ENCODE measurements around the gene SLC29A3. TPM values are rescaled to one million over a fixed set of nuclear protein-coding genes. Genes with fewer than 3 reads are reported as not detected.
"Not testable (repeated sequence)": the region's sequence is repeated elsewhere in the genome, so short reads cannot be mapped to it uniquely, and the experiment has no call there.

SLC29A3 gene
- total RNA-seq, 3 donors from 2014 or later: 5.0 to 5.5 (median 5.4) TPM

- Mint-ChIP-seq H3K27me3 (ENCODE audit: low read depth) (no peaks in the 10 kb centered on the region), H3K4me1 (ENCODE audit: low read depth) (no peaks in the 10 kb centered on the region), H3K4me3 (no peak overlapping the region), H3K9me3 (no peaks in the 10 kb centered on the region), H3K36me3 (ENCODE audit: insufficient read depth) (no peaks in the 10 kb centered on the region)
- ATAC-seq (no peak), DNase-seq (no peak)
Observed at GRCh38 chr10:71290331-71290730, 28.7 kb upstream of the SLC29A3 start.

DNA sequence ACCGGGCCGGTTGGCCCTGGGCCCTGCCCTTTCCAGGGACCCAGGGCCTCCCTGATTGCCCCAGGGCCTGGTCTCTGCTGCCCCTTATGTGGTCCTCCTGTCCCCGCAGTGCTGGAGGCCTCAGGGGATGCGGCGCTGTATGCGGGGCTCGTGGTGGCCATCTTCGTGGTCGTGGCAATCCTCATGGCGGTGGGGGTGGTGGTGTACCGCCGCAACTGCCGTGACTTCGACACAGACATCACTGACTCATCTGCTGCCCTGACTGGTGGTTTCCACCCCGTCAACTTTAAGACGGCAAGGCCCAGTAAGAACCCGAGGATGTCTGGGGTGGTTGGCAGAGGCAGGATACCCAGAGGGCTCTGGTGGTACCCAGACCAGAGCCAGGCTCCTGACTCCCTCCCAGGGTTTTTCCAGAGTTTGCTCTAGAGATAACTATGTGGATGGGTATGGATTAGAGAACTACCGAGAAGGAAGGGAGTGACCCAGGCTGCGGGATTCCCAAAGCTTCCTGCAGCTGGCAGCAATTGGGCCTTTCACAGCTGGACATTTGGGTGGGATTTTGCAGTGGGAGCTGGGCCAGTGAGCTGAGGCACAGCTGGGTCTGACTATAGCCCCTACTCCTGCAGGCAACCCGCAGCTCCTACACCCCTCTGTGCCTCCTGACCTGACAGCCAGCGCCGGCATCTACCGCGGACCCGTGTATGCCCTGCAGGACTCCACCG, 28.1 kb upstream of the SLC29A3 start:
- no peaks in the 10 kb centered on the region for H3K27me3 Mint-ChIP-seq (ENCODE audit: low read depth)

DNA sequence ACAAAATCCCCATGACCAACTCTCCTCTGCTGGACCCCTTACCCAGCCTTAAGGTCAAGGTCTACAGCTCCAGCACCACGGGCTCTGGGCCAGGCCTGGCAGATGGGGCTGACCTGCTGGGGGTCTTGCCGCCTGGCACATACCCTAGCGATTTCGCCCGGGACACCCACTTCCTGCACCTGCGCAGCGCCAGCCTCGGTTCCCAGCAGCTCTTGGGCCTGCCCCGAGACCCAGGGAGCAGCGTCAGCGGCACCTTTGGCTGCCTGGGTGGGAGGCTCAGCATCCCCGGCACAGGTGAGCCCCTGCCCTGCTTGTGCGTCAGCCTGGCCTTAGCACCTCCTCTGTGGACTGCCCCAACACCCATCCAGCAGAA, 27.5 kb upstream of the SLC29A3 start:
- H3K4me1 Mint-ChIP-seq (ENCODE audit: low read depth): no peaks in the 10 kb centered on the region
- no peak for ATAC-seq
- no peak for DNase-seq
- H3K36me3 Mint-ChIP-seq (ENCODE audit: insufficient read depth): no peaks in the 10 kb centered on the region
- H3K4me3 Mint-ChIP-seq: no peak overlapping the region
- H3K9me3 Mint-ChIP-seq: no peaks in the 10 kb centered on the region
- H3K27me3 Mint-ChIP-seq (ENCODE audit: low read depth): no peaks in the 10 kb centered on the region

More for the DNA sequence above, 28.1 kb upstream of the SLC29A3 start:
- Mint-ChIP-seq H3K9me3 (no peaks in the 10 kb centered on the region), H3K4me3 (no peak overlapping the region), H3K36me3 (ENCODE audit: insufficient read depth) (no peaks in the 10 kb centered on the region), H3K4me1 (ENCODE audit: low read depth) (no peaks in the 10 kb centered on the region)
- ATAC-seq (no peak), DNase-seq (no peak)

- no peaks in the 10 kb centered on the region for H3K36me3 Mint-ChIP-seq (ENCODE audit: insufficient read depth)
- H3K9me3 Mint-ChIP-seq: no peaks in the 10 kb centered on the region
- H3K27me3 Mint-ChIP-seq (ENCODE audit: low read depth): no peaks in the 10 kb centered on the region
- no peak overlapping the region for H3K4me3 Mint-ChIP-seq
- ATAC-seq (no peak), DNase-seq (no peak)
- no peaks in the 10 kb centered on the region for H3K4me1 Mint-ChIP-seq (ENCODE audit: low read depth)
Observed at GRCh38 chr10:71292624-71293445, 26.2 kb upstream of the SLC29A3 start.

GRCh38 chr10:71293446-71294084, 25.5 kb upstream of the SLC29A3 start:
- no peak overlapping the region for H3K4me3 Mint-ChIP-seq
- H3K4me1 Mint-ChIP-seq (ENCODE audit: low read depth): no peaks in the 10 kb centered on the region
- no peaks in the 10 kb centered on the region for H3K9me3 Mint-ChIP-seq
- H3K27me3 Mint-ChIP-seq (ENCODE audit: low read depth): no peaks in the 10 kb centered on the region
- DNase-seq: no peak
- ATAC-seq: no peak
- H3K36me3 Mint-ChIP-seq (ENCODE audit: insufficient read depth): no peaks in the 10 kb centered on the region

DNA sequence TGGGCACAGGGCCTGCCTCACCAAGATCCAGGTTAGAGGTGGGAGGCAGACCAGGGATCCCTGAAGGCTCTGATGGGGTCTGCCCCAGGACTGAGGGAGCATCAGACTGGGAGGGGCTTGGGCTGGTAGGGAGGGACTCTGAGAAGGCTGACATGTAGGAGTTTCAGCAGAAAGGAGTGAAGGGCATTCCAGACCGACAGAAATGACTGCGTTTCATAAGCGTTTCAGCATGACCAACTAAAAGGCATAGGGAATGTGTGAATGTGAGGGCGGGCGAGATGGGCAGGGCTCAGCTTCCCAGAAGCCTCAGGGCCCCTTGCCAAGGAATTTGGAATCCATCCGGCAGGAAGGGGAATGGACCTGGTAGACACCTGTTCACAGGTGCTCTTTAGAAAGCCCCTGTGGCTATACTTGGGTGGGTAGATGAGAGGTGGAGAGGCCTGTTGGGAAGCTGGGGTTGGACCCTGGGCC, 24.9 kb upstream of the SLC29A3 start:
- Mint-ChIP-seq H3K36me3 (ENCODE audit: insufficient read depth) (no peaks in the 10 kb centered on the region), H3K4me3 (no peak overlapping the region), H3K27me3 (ENCODE audit: low read depth) (no peaks in the 10 kb centered on the region), H3K9me3 (no peaks in the 10 kb centered on the region), H3K4me1 (ENCODE audit: low read depth) (no peaks in the 10 kb centered on the region)
- no peak for DNase-seq
- no peak for ATAC-seq

- DNase-seq (no peak), ATAC-seq (no peak)
- peaks cover 2% of the 10 kb centered on the region for H3K4me1 Mint-ChIP-seq (ENCODE audit: low read depth)
- peaks cover 3% of the 10 kb centered on the region for H3K27me3 Mint-ChIP-seq (ENCODE audit: low read depth)
- no peaks in the 10 kb centered on the region for H3K36me3 Mint-ChIP-seq (ENCODE audit: insufficient read depth)
- H3K4me3 Mint-ChIP-seq: no peak overlapping the region
- H3K9me3 Mint-ChIP-seq: no peaks in the 10 kb centered on the region
Observed at GRCh38 chr10:71294856-71295255, 24.2 kb upstream of the SLC29A3 start.

DNA sequence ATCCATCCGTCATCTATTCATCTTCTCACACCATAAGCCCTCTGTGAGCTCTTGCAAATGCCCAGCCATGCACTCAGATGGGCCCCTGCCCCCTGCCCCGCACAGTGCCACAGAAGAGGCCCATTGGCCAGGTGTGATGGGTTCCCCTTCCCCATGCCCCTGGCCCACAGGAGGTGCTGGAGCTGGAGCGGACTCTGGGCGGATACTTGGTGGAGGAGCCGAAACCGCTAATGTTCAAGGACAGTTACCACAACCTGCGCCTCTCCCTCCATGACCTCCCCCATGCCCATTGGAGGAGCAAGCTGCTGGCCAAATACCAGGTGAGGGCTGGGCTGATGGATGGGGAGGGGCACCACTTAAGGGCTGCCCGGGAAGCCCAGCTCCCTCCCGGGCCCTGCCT, 23.4 kb upstream of the SLC29A3 start:
- DNase-seq: no peak
- no peak for ATAC-seq
- Mint-ChIP-seq H3K4me1 (ENCODE audit: low read depth) (peaks cover 2% of the 10 kb centered on the region), H3K27me3 (ENCODE audit: low read depth) (peaks cover 3% of the 10 kb centered on the region), H3K9me3 (no peaks in the 10 kb centered on the region), H3K4me3 (no peak overlapping the region), H3K36me3 (ENCODE audit: insufficient read depth) (no peaks in the 10 kb centered on the region)

DNA sequence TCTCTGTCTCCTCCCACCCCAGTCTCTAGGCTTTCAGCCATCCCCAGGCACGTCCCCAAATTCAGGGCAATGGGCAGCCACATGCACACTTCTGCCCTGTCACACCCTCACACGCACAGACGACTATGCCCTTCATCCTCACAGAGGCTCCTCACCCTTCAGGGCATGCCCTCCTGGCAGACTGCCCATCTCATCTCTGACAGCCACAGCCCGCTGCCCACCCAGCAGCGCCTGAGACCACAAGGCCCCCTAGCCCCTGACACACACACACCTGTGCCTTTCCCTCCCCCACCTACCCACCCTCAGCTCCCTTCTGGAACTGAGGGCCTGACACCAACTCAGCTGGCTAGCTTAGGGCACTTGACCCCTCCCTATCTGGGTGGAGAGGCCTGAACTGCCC, 23.0 kb upstream of the SLC29A3 start:
- no peak for DNase-seq
- H3K9me3 Mint-ChIP-seq: no peaks in the 10 kb centered on the region
- ATAC-seq: no peak
- no peak overlapping the region for H3K4me3 Mint-ChIP-seq
- H3K4me1 Mint-ChIP-seq (ENCODE audit: low read depth): peaks cover 2% of the 10 kb centered on the region
- peaks cover 3% of the 10 kb centered on the region for H3K27me3 Mint-ChIP-seq (ENCODE audit: low read depth)
- H3K36me3 Mint-ChIP-seq (ENCODE audit: insufficient read depth): no peaks in the 10 kb centered on the region

GRCh38 chr10:71296811-71297210, 22.2 kb upstream of the SLC29A3 start:
- H3K4me3 Mint-ChIP-seq; DNase-seq; ATAC-seq; H3K36me3 Mint-ChIP-seq (ENCODE audit: insufficient read depth); H3K9me3 Mint-ChIP-seq; H3K27me3 Mint-ChIP-seq (ENCODE audit: low read depth); H3K4me1 Mint-ChIP-seq (ENCODE audit: low read depth): not testable (repeated sequence)

- Mint-ChIP-seq H3K4me3 (no peak overlapping the region), H3K36me3 (ENCODE audit: insufficient read depth) (no peaks in the 10 kb centered on the region), H3K27me3 (ENCODE audit: low read depth) (peaks cover 7% of the 10 kb centered on the region), H3K4me1 (ENCODE audit: low read depth) (peaks cover 2% of the 10 kb centered on the region), H3K9me3 (no peaks in the 10 kb centered on the region)
- DNase-seq: no peak
- no peak for ATAC-seq
Observed at GRCh38 chr10:71297343-71297742, 21.7 kb upstream of the SLC29A3 start.

DNA sequence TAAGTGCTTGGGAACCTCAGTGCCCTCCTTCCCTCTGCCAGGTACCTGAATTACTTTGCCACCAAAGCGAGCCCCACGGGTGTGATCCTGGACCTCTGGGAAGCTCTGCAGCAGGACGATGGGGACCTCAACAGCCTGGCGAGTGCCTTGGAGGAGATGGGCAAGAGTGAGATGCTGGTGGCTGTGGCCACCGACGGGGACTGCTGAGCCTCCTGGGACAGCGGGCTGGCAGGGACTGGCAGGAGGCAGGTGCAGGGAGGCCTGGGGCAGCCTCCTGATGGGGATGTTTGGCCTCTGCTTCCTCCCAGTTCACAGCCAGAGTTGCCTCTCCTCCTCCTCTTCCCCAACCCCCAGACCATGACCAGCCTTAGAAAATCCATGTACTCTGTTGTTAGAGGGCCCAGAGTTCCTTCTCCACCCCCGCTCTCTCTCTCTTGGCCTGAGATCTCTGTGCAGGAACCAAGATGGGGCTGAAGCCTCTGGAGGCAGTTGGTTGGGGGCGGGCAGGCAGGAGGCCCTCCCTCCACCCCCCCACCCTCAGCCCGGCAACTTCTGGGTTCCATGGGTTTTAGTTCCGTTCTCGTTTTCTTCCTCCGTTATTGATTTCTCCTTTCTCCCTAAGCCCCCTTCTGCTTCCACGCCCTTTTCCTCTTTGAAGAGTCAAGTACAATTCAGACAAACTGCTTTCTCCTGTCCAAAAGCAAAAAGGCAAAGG, 19.8 kb upstream of the SLC29A3 start:
- ATAC-seq: no peak
- no peaks in the 10 kb centered on the region for H3K36me3 Mint-ChIP-seq (ENCODE audit: insufficient read depth)
- peaks cover 2% of the 10 kb centered on the region for H3K4me1 Mint-ChIP-seq (ENCODE audit: low read depth)
- H3K9me3 Mint-ChIP-seq: no peaks in the 10 kb centered on the region
- H3K27me3 Mint-ChIP-seq (ENCODE audit: low read depth): peaks cover 7% of the 10 kb centered on the region
- no peak overlapping the region for H3K4me3 Mint-ChIP-seq
- DNase-seq: no peak

- Mint-ChIP-seq H3K4me1 (ENCODE audit: low read depth) (peaks cover 2% of the 10 kb centered on the region), H3K9me3 (no peaks in the 10 kb centered on the region), H3K4me3 (no peak overlapping the region), H3K36me3 (ENCODE audit: insufficient read depth) (no peaks in the 10 kb centered on the region), H3K27me3 (ENCODE audit: low read depth) (peaks cover 7% of the 10 kb centered on the region)
- ATAC-seq (no peak), DNase-seq (no peak)
Observed at GRCh38 chr10:71300555-71301370, 18.3 kb upstream of the SLC29A3 start.
